HK-2 (cell line): ENCODE data around the gene LCN2.
"Not testable (repeated sequence)": the region's sequence is repeated elsewhere in the genome, so short reads cannot be mapped to it uniquely, and the experiment has no call there.

Source experiments
- DNase-seq: peaks from one replicate; pipeline ENCODE4 v3.0.0-alpha.2; 2018; ENCODE audit not compliant: unreplicated experiment

Gene LCN2

DNA sequence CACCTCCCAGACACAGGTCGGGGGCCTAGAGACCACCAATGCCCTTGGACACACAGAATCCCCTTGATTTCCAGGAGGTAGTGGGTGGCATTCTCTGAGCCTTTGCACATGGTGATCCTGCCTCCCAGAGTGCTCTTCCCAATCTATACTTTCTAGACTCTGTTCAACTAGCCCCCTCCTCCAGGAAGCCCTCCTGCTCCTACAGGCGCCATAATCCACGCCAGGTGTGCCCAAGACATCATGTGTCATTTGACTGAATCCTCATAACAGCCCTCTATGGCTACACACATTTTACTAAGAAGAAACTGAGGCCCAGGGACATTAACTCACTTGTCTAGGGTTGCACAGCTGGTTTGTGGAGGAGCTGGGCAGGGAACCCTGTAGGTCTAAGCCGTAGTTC, 18.0 kb downstream of the LCN2 start:
- DNase-seq, result no peak

GRCh38 chr9:128168731-128169308, 19.6 kb downstream of the LCN2 start:
- DNase-seq, result no peak

GRCh38 chr9:128169492-128169891, 20.2 kb downstream of the LCN2 start:
- DNase-seq, result no peak

GRCh38 chr9:128169925-128170324, 20.7 kb downstream of the LCN2 start:
- no peak for DNase-seq

DNA sequence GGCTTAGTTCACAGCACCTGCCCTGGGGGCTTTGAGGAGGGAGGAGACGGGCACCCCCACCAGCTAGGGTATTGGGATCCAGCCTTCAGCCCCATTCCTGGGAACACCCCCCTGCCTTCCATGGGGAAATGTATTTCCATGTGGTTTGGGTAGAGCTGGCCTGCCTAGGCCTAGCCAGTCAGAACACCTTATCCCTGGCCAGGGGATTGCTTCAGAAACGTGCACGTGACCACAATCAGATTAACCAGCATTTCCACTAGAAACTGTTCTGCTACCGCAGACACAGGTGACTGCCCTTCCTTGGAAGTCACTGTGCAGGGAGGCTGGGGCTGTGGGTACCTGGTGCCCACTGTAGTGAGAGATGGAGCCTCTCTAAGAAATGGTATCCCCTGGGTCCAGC, 24.8 kb downstream of the LCN2 start:
- no peak for DNase-seq

DNA sequence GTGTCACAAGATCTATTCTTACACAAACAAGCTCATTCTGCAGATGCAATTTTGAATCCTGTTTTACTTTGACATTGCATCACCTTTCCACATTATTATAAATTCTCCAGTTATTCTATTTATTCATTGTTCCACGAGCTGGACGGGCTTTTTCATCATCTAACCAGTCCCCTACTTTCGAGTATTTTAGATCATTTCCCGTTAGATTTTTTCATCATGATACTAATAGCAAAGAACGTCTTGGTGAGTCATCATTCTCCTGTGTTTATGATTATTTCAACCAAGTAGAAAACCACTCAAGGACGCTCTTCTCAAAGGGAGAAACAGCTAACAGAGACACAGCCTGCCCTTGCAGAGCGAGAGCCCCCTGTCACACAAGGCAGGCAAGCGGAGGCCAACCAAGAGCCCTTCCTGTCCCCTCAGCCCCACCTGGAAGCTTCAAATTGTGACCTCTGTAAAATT, 25.9 kb downstream of the LCN2 start:
- DNase-seq, result no peak

- no peak for DNase-seq
These were observed 26.5 kb downstream of the LCN2 start for GRCh38 chr9:128175726-128176125.

- DNase-seq, result no peak
These were observed 29.7 kb downstream of the LCN2 start for GRCh38 chr9:128178806-128179431.

DNA sequence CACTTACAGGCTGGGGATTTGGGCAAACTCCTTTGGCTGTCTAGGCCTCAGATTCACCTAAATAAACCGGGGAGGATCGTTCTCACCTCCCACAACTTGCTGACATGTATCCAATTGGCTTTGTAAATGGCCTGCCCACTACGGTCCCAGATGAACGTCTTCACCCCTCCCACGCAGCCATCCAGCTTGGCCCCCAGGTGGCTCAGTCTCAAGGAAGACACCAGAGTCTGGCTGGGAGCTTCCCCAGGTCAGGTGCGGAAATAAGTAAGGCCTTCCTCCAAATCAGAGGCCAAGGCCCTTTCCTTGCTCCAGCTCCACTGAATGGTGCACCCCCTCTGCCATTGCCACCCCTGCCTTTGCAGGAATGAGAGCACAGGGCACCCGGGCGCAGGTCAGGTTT, 30.7 kb downstream of the LCN2 start:
- no peak for DNase-seq

DNA sequence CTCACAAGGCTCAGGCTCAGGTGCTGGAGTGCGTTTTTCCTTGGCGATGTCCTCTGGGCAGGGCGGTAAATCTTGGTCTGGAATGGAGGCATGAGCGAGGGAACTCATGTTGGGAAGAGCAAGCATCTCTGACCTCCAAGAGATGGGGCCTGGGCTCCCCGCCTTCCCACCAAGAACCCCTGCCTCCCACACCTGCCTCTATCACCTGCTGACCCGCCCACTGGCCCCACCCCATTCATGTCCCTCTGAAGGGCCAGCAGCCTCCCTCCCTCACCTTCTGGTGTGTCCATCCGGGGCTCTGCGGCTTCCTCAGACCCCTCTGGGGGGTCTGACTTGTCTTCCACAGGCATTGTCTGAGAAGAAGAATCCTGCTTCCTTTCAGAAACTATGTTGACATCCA, 31.2 kb downstream of the LCN2 start:
- DNase-seq, result no peak

- not testable (repeated sequence) for DNase-seq
These were observed 32.2 kb downstream of the LCN2 start for GRCh38 chr9:128181480-128181879.

- DNase-seq, result no peak
These were observed 33.8 kb downstream of the LCN2 start for GRCh38 chr9:128182893-128183588.

- DNase-seq, result no peak
These were observed 37.0 kb downstream of the LCN2 start for GRCh38 chr9:128185979-128186965.

DNA sequence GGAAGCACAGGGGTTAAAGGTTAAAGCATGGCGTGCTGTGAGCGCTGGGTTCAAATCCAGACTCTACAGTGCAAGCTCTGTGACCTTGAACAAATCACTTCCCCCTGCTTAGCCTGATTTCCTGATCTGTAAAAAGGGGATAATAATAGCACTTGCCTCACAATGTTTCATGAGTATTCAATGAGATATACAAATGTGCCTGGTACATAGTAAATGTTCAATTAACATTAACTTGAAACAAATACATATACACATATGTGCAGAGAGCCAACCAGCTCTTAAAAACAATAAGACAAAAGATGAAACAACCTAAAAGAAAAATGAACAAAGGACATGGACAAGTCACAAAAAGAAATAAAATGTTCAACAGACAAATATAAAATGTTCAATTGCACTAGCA, 38.1 kb downstream of the LCN2 start:
- DNase-seq, result no peak

DNA sequence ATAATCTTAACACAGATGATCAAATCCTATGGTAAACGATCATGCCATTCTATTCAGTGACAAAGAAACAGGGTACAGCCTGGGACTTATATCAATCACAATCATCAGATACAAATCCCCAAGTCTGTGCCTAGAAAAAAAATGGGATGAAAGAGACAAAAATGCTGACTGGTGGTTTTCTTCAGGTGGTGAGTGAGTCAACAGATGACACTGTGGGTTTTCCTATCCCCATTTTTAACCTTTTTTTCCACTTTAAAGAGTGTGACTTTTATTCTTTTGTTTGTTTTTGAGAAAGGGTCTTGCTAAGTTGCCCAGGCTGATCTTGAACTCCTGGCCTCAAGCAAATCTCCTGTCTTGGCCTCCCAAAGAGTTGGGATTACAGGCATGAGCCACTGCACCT, 39.0 kb downstream of the LCN2 start:
- DNase-seq, result no peak

- DNase-seq, result no peak
These were observed 40.8 kb downstream of the LCN2 start for GRCh38 chr9:128190013-128190412.

DNA sequence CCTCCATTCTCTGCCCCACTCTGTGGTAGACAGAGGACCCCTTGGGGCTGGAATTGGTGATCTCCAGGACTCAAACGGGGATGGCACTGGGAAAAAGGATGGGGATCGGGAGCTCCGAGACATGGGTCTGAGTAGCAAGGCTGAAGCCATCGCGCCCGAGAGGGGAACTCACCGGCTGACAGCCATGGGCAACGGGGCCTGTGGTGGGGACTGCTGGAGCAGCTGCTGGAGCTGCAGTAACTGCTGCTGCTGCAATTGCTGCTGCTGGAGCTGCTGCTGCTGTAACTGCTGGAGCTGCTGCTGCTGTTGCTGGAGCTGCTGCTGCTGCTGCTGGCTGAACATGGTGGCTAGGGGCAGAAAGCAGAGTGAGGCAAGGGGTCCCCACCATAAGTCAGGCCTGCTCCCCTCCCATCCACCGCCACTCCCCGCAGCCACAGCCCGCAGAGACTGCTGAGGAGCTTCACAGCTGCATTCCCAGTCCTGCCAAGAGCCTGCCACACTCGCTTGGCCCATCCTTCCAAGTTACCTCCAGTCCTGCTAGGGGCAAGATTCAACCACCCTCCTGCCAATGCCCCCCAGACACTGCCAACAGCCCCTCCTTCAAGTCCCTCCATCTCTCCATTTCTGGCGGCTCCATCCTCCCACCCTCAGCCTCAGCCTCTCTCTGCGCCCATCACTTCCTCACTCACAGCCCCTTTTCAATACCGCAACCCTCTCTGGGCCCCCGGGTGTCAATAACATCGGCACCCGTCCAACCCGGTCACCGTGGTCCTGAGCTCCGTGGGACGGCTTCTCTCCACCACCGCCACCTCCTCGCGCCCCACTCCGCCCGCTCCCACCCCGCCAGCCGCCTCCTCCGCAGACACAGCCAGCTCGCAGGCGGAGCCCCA, 41.5 kb downstream of the LCN2 start:
- no peak for DNase-seq

DNA sequence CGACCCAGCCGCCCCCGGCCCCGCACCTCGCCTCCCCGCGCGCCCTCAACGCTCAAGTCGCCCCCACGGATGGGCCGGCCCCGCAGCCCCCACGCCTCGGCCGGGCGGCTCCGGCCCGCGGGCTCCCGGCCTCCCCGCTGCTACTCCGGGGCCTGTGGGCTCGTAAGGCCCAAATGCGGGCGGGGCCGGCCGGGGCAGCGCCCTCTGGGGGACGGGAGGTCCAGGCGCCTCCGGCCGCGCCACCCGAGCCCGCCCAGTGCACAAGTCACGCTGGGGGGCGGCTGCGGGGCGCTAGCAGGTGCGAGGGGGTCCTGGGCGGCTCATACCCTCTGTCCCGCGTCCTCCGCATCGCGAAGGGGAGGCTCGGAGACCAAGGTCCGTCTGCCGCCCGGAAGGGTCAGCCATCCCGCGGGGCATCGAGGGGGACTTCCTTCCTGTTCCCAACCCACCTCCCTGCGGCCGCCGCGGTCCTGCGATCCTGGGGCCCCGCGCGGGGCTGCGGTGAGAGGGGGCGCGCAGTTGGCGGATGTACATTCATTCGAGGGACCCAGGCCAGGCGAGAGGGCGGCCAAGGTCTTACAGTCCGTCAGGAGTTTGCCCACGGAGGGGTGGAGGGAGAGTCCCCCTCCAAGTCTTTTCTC, 42.3 kb downstream of the LCN2 start, which contains the start of gene CIZ1:
TSS of gene CIZ1 (minus strand) at position 167 of the 641 bp plus-strand sequence. CDS start 715 bp downstream, outside the sequence.
- peak; percentile 78 for DNase-seq

DNA sequence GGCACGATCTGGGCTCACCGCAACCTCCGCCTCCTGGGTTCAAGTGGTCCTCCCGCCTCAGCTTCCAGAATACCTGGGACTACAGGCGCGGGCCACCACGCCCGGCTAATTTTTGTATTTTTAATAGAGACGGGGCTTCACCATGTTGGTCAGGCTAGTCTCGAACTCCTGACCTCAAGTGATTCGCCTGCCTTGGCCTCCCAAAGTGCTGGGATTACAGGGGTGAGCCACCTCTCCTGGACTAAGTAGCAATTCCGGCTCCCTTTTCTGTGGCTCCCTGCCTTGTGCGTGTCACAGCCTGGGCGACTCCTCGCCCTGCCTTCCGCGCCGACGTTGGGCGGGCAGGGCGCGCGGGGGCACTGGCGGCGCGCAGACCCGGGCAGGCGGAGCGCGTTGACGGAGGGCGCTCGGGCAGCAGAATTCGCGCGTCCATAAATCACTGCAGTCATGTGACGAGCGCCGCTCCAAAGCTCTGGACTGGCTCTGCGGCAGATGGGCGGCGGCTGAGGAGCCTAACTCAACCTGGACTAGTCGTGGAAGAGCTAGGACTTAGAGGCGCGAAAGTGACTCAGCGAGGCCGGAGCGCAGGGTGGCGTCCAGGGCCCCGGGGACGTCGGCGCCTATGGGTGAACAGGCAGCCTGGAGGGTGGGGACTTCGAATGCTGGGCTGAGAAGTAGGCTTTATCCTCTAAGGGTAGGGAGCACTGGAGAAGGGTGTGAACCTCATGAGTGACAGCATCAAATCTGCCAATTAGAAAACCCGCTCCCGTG, 43.5 kb downstream of the LCN2 start:
- DNase-seq, result peak; percentile 98
